Skeletal muscle cell (primary cell): ENCODE results near the gene HIVEP1.
A peak's percentile ranks its signal among the peaks of the same experiment; 100 is the strongest.

ENCODE experiments used
- DNase-seq: peaks from one replicate; pipeline ENCODE4 v3.0.0-alpha.2; 2010; ENCODE audit warnings: low read depth
- H3K4me3 ChIP-seq: 2 replicates; pipeline ENCODE4 v1.5.1; 2011; ENCODE audit warnings: low read depth, mild to moderate bottlenecking, control low read depth, low read length, moderate library complexity

The HIVEP1 gene

GRCh38 chr6:12013307-12013719 is 1.2 kb downstream of the HIVEP1 start:
- H3K4me3 ChIP-seq, result peak overlapping the region; percentile 85
- DNase-seq, result no peak

- no peak for DNase-seq
Measured at GRCh38 chr6:12014027-12014872, 2.1 kb downstream of the HIVEP1 start.

GRCh38 chr6:12014873-12015149 is 2.7 kb downstream of the HIVEP1 start:
- DNase-seq, result no peak
- no peak overlapping the region for H3K4me3 ChIP-seq

More at GRCh38 chr6:12014027-12014872, 2.1 kb downstream of the HIVEP1 start:
- no peak overlapping the region for H3K4me3 ChIP-seq

GRCh38 chr6:12017263-12017662 is 5.2 kb downstream of the HIVEP1 start:
- DNase-seq, result no peak
- H3K4me3 ChIP-seq, result no peak overlapping the region

- no peak for DNase-seq
- no peak overlapping the region for H3K4me3 ChIP-seq
Measured at GRCh38 chr6:12017876-12018401, 5.8 kb downstream of the HIVEP1 start.

- no peak overlapping the region for H3K4me3 ChIP-seq
- no peak for DNase-seq
Measured at GRCh38 chr6:12020187-12020791, 8.2 kb downstream of the HIVEP1 start.

GRCh38 chr6:12022481-12022880 is 10.4 kb downstream of the HIVEP1 start:
- DNase-seq, result no peak
- H3K4me3 ChIP-seq, result no peak overlapping the region

- DNase-seq, result no peak
- no peak overlapping the region for H3K4me3 ChIP-seq
Measured at GRCh38 chr6:12022953-12023388, 10.9 kb downstream of the HIVEP1 start.

- no peak for DNase-seq
- H3K4me3 ChIP-seq, result no peak overlapping the region
Measured at GRCh38 chr6:12024216-12024615, 12.1 kb downstream of the HIVEP1 start.

- no peak for DNase-seq
- H3K4me3 ChIP-seq, result no peak overlapping the region
Measured at GRCh38 chr6:12024699-12025434, 12.8 kb downstream of the HIVEP1 start.

GRCh38 chr6:12026120-12026519 is 14.0 kb downstream of the HIVEP1 start:
- H3K4me3 ChIP-seq, result no peak overlapping the region
- no peak for DNase-seq

GRCh38 chr6:12026833-12027232 is 14.7 kb downstream of the HIVEP1 start:
- DNase-seq, result no peak
- no peak overlapping the region for H3K4me3 ChIP-seq

- DNase-seq, result no peak
- no peak overlapping the region for H3K4me3 ChIP-seq
Measured at GRCh38 chr6:12028213-12028612, 16.1 kb downstream of the HIVEP1 start.

GRCh38 chr6:12029979-12030737 is 18.0 kb downstream of the HIVEP1 start:
- no peak overlapping the region for H3K4me3 ChIP-seq
- DNase-seq, result no peak

GRCh38 chr6:12030993-12031550 is 19.0 kb downstream of the HIVEP1 start:
- no peak overlapping the region for H3K4me3 ChIP-seq
- no peak for DNase-seq

GRCh38 chr6:12032783-12033573 is 20.9 kb downstream of the HIVEP1 start:
- DNase-seq, result no peak
- no peak overlapping the region for H3K4me3 ChIP-seq

GRCh38 chr6:12033770-12034169 is 21.7 kb downstream of the HIVEP1 start:
- no peak overlapping the region for H3K4me3 ChIP-seq
- peak; percentile 41 for DNase-seq

GRCh38 chr6:12034349-12034748 is 22.2 kb downstream of the HIVEP1 start:
- no peak for DNase-seq
- no peak overlapping the region for H3K4me3 ChIP-seq

GRCh38 chr6:12034837-12035236 is 22.7 kb downstream of the HIVEP1 start:
- H3K4me3 ChIP-seq, result no peak overlapping the region
- no peak for DNase-seq
